IMR-90 (cell line): Measurements from ENCODE around the gene CREBL2. TPM values are rescaled to one million over a fixed set of nuclear protein-coding genes. Genes with fewer than 3 reads are reported as not detected.

Experiments
- ATAC-seq: fragments of 200-7000 bp; cut with Tn5 transposase; 2 replicates; pipeline ENCODE4 v1.9.1; 2020; ENCODE audit warnings: low read depth, mild to moderate bottlenecking, moderate library complexity
- BruUV-seq: library from RNA; stranded (reverse); fragments of 400-500 nt; replicated peaks from 2 replicates; lab custom pipeline; 2021; lab: Mats Ljungman, UMichigan
- CTCF ChIA-PET: fragments of 300-600 bp; formaldehyde crosslinking; extraction: SDS; loops from one replicate; lab custom pipeline; 2021; ENCODE audit warnings: antibody characterized with exemption; lab: Yijun Ruan, JAX
- POLR2A ChIA-PET: fragments of 300-600 bp; sonication (Branson Sonifier 250); formaldehyde crosslinking; loops from one replicate; lab custom pipeline; 2022; ENCODE audit warnings: antibody characterized with exemption; ENCODE audit not compliant: unreplicated experiment; lab: Charles Lee
- DNase-seq: peaks from one replicate; pipeline ENCODE4 v3.0.0; 2013
- H2AFZ ChIP-seq: replicated peaks from 2 replicates; pipeline ENCODE3; 2013; ENCODE audit warnings: low read length, mild to moderate bottlenecking; ENCODE audit not compliant: poor library complexity
- H2AK5ac ChIP-seq: 2 replicates; pipeline ENCODE4 v1.6.1; 2013; ENCODE audit warnings: low read depth, low read length, inconsistent platforms
- H2AK9ac ChIP-seq: replicated peaks from 2 replicates; pipeline ENCODE3; 2013; ENCODE audit warnings: mild to moderate bottlenecking, low read depth, low read length, moderate library complexity; ENCODE audit not compliant: poor library complexity
- H2BK120ac ChIP-seq: 2 replicates; pipeline ENCODE4 v1.6.1; 2013; ENCODE audit warnings: low read depth, low read length, inconsistent platforms
- H2BK15ac ChIP-seq: 3 replicates; pipeline ENCODE4 v1.6.1; 2013; ENCODE audit warnings: low read depth, low read length, inconsistent platforms
- H2BK20ac ChIP-seq: 2 replicates; pipeline ENCODE4 v1.6.1; 2013; ENCODE audit warnings: low read depth, mild to moderate bottlenecking, inconsistent platforms, low read length, moderate library complexity
- H2BK5ac ChIP-seq: 2 replicates; pipeline ENCODE4 v1.6.1; 2013; ENCODE audit warnings: mild to moderate bottlenecking, low read depth, low read length, inconsistent platforms; ENCODE audit not compliant: poor library complexity, severe bottlenecking
- H3K14ac ChIP-seq: replicated peaks from 2 replicates; pipeline ENCODE4 v1.6.1; 2013; ENCODE audit warnings: low read depth, low read length, inconsistent platforms
- H3K18ac ChIP-seq: 2 replicates; pipeline ENCODE4 v1.6.1; 2013; ENCODE audit warnings: low read depth, low read length, control low read depth
- H3K23ac ChIP-seq: 2 replicates; pipeline ENCODE4 v1.6.1; 2013; ENCODE audit warnings: low read depth, low read length, inconsistent platforms
- H3K27ac ChIP-seq: 2 replicates; pipeline ENCODE4 v1.5.1; 2013; ENCODE audit warnings: mild to moderate bottlenecking, control low read depth, low read length; ENCODE audit not compliant: insufficient read depth
- H3K27me3 ChIP-seq: 2 replicates; pipeline ENCODE4 v1.6.1; 2013; ENCODE audit warnings: low read length; ENCODE audit not compliant: control insufficient read depth, insufficient read depth
- H3K36me3 ChIP-seq: 2 replicates; pipeline ENCODE4 v1.6.1; 2013; ENCODE audit warnings: low read length, mixed read lengths; ENCODE audit not compliant: control insufficient read depth, insufficient read depth
- H3K4ac ChIP-seq: 2 replicates; pipeline ENCODE4 v1.6.1; 2013; ENCODE audit warnings: low read depth, low read length, inconsistent platforms
- H3K4me1 ChIP-seq: 2 replicates; pipeline ENCODE4 v1.6.1; 2013; ENCODE audit warnings: low read length, mixed read lengths; ENCODE audit not compliant: control insufficient read depth, insufficient read depth
- H3K4me2 ChIP-seq: 2 replicates; pipeline ENCODE4 v1.6.1; 2013; ENCODE audit warnings: low read depth, mild to moderate bottlenecking, control low read depth, low read length, moderate library complexity
- H3K4me3 ChIP-seq: 2 replicates; pipeline ENCODE4 v1.5.1; 2013; ENCODE audit warnings: low read depth, mild to moderate bottlenecking, control low read depth, low read length, moderate library complexity; ENCODE audit not compliant: insufficient read depth
- H3K56ac ChIP-seq: 2 replicates; pipeline ENCODE4 v1.6.1; 2013; ENCODE audit warnings: low read length, inconsistent platforms; ENCODE audit not compliant: insufficient read depth; ENCODE audit errors: extremely low read depth
- H3K79me1 ChIP-seq, 2 experiments: 2 replicates each; pipeline ENCODE4 v1.6.1; 2013; ENCODE audit warnings: low read length in 2 of 2, inconsistent platforms in 1 of 2, low read depth in 1 of 2
- H3K9ac ChIP-seq: 2 replicates; pipeline ENCODE4 v1.6.1; 2013; ENCODE audit warnings: low read depth, low read length, control low read depth
- H3K9me1 ChIP-seq: 2 replicates; pipeline ENCODE4 v1.6.1; 2013; ENCODE audit warnings: low read length, inconsistent platforms; ENCODE audit not compliant: insufficient read depth
- H3K9me3 ChIP-seq: 2 replicates; pipeline ENCODE4 v1.6.1; 2013; ENCODE audit warnings: low read length; ENCODE audit not compliant: control insufficient read depth, insufficient read depth
- H4K20me1 ChIP-seq: 2 replicates; pipeline ENCODE4 v1.6.1; 2013; ENCODE audit warnings: low read length, inconsistent platforms; ENCODE audit not compliant: insufficient read depth
- H4K5ac ChIP-seq: 2 replicates; pipeline ENCODE4 v1.6.1; 2013; ENCODE audit warnings: mild to moderate bottlenecking, low read depth, low read length, control low read depth
- H4K8ac ChIP-seq, 2 experiments: 2 replicates each; pipeline ENCODE4 v1.6.1; 2013; ENCODE audit warnings: low read depth in 2 of 2, low read length in 2 of 2, control low read depth in 1 of 2, inconsistent platforms in 1 of 2
- H4K91ac ChIP-seq: 2 replicates; pipeline ENCODE4 v1.6.1; 2013; ENCODE audit warnings: low read depth, low read length, inconsistent platforms; ENCODE audit not compliant: insufficient read depth
- BHLHE40 ChIP-seq: fragments of 150-350 bp; IDR thresholded peaks from 2 replicates; pipeline ENCODE4 v1.6.1; 2016; ENCODE audit warnings: mild to moderate bottlenecking, low read depth, low read length
- CEBPB ChIP-seq: IDR thresholded peaks from 2 replicates; pipeline ENCODE4 v1.6.1; 2012; ENCODE audit warnings: low read depth, low read length, improper control_type of control experiment
- CHD1 ChIP-seq: IDR thresholded peaks from 2 replicates; pipeline ENCODE4 v1.6.1; 2012; ENCODE audit warnings: low read depth, low read length, improper control_type of control experiment
- FOS ChIP-seq: fragments of 150-350 bp; IDR thresholded peaks from 2 replicates; pipeline ENCODE4 v1.6.1; 2016; ENCODE audit warnings: low read depth, low read length
- MAFK ChIP-seq: IDR thresholded peaks from 2 replicates; pipeline ENCODE4 v1.6.1; 2012; ENCODE audit warnings: low read depth, low read length, improper control_type of control experiment
- MAZ ChIP-seq: IDR thresholded peaks from 2 replicates; pipeline ENCODE4 v1.6.1; 2012; ENCODE audit warnings: low read depth, mild to moderate bottlenecking, low read length, improper control_type of control experiment, moderate library complexity, borderline replicate concordance
- MXI1 ChIP-seq: IDR thresholded peaks from 2 replicates; pipeline ENCODE4 v1.6.1; 2012; ENCODE audit warnings: low read depth, mild to moderate bottlenecking, low read length, moderate library complexity, borderline replicate concordance
- NFE2L2 ChIP-seq: fragments of 150-350 bp; IDR thresholded peaks from 2 replicates; pipeline ENCODE4 v1.6.1; 2016; ENCODE audit warnings: low read depth, mild to moderate bottlenecking, low read length
- POLR2A ChIP-seq: IDR thresholded peaks from 2 replicates; pipeline ENCODE4 v1.6.1; 2012; ENCODE audit warnings: mild to moderate bottlenecking, low read depth, low read length
- RAD21 ChIP-seq: IDR thresholded peaks from 2 replicates; pipeline ENCODE4 v1.6.1; 2012; ENCODE audit warnings: low read length, improper control_type of control experiment
- RCOR1 ChIP-seq: IDR thresholded peaks from 2 replicates; pipeline ENCODE4 v1.6.1; 2012; ENCODE audit warnings: mild to moderate bottlenecking, low read length, improper control_type of control experiment; ENCODE audit not compliant: insufficient replicate concordance
- SMC3 ChIP-seq: fragments of 150-350 bp; IDR thresholded peaks from 2 replicates; pipeline ENCODE4 v1.6.1; 2016; ENCODE audit warnings: low read depth, mild to moderate bottlenecking, antibody characterized with exemption, low read length, moderate library complexity
- WGBS, 2 experiments: methylation state at CpG; one replicate each; pipeline versions ENCODE4 v1.1.5 to v1.1.7; 2013; ENCODE audit warnings: missing lambda C conversion rate in 2 of 2; ENCODE audit not compliant: insufficient read length in 1 of 2; ENCODE audit errors: extremely low coverage in 2 of 2; 5-methylcytosine and 5-hydroxymethylcytosine counted together
- dilution Hi-C: fragments of 300-500 bp; cut with HindIII; formaldehyde crosslinking; loops from one replicate; pipeline ENCODE4 v1.14.3; 2018; ENCODE audit warnings: low sequenced_read_pairs; ENCODE audit not compliant: unreplicated experiment
- in situ Hi-C: fragments of 300-500 bp; cut with MboI; formaldehyde crosslinking; loops from 3 replicates; pipeline ENCODE4 v1.14.3; 2019; ENCODE audit warnings: low sequenced_read_pairs, inconsistent platforms, mixed read lengths
- intact Hi-C: fragments of 100-400 bp; cut with micrococcal nuclease; formaldehyde crosslinking; loops from 2 replicates; pipeline ENCODE4 v1.10.0; 2022
- polyA plus RNA-seq, 3 experiments: library from polyadenylated mRNA; depleted of rRNA; stranded (reverse); fragments of >200 nt; gene quantifications; 2 replicates each; pipeline ENCODE4 v1.2.3, GENCODE V29; 2012; ENCODE audit warnings: low replicate concordance in 1 of 3
- total RNA-seq: library from RNA; depleted of rRNA; stranded (reverse); fragments of >200 nt; gene quantifications from 2 replicates; pipeline ENCODE4 v1.2.3, GENCODE V29; 2012
- TF ChIP-seq, protein P1 (sequence below): conservative IDR thresholded peaks from 2 replicates; pipeline ENCODE4 v1.5.1; 2012; ENCODE audit warnings: mild to moderate bottlenecking, low read depth, low read length, improper control_type of control experiment
- TF ChIP-seq, protein P2 (sequence below): fragments of 150-350 bp; IDR thresholded peaks from 2 replicates; pipeline ENCODE4 v1.6.1; 2016; ENCODE audit warnings: low read depth, mild to moderate bottlenecking, low read length, moderate library complexity, borderline replicate concordance

The CREBL2 gene
- total and polyA plus RNA-seq, 2 of the 4 experiments (the other 2 are of a cell fraction): 11.5 to 19.0 TPM

DNA sequence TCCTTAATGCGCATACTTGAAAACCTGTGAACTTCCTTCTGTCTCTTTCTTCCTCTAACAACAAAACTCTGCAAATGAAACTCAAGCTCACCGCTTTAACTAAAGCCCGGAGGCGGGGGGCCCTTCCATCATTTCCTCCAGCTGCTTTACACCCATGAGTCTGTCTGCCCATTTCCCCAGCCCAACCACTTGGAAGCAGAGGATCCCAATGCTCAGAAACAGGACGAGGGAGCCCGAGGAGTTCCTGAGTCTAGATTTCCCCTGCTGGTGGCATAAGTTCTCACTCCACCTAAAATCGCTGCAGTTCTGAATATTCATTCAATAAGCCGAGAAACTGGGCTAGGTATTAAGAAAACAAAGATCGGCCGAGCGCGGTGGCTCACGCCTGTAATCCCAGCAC lies 53.5 kb downstream of the CREBL2 start:
- no peaks in the 10 kb centered on the region for H4K20me1 ChIP-seq
- H3K18ac ChIP-seq: no peak overlapping the region
- no peaks in the 10 kb centered on the region for H3K36me3 ChIP-seq
- no peaks in the 10 kb centered on the region for H3K4me1 ChIP-seq
- TF ChIP-seq RAD21: no peak
- TF ChIP-seq, protein P1, sequence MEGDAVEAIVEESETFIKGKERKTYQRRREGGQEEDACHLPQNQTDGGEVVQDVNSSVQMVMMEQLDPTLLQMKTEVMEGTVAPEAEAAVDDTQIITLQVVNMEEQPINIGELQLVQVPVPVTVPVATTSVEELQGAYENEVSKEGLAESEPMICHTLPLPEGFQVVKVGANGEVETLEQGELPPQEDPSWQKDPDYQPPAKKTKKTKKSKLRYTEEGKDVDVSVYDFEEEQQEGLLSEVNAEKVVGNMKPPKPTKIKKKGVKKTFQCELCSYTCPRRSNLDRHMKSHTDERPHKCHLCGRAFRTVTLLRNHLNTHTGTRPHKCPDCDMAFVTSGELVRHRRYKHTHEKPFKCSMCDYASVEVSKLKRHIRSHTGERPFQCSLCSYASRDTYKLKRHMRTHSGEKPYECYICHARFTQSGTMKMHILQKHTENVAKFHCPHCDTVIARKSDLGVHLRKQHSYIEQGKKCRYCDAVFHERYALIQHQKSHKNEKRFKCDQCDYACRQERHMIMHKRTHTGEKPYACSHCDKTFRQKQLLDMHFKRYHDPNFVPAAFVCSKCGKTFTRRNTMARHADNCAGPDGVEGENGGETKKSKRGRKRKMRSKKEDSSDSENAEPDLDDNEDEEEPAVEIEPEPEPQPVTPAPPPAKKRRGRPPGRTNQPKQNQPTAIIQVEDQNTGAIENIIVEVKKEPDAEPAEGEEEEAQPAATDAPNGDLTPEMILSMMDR: no peak
- no peak for TF ChIP-seq CEBPB
- no peak for TF ChIP-seq SMC3
- TF ChIP-seq CHD1: no peak
- no peak for TF ChIP-seq NFE2L2
- no peak for TF ChIP-seq POLR2A
- TF ChIP-seq MAFK: no peak
- no peak for TF ChIP-seq MXI1
- TF ChIP-seq MAZ: no peak
- no peak for TF ChIP-seq FOS
- TF ChIP-seq RCOR1: no peak
- TF ChIP-seq, protein P2, sequence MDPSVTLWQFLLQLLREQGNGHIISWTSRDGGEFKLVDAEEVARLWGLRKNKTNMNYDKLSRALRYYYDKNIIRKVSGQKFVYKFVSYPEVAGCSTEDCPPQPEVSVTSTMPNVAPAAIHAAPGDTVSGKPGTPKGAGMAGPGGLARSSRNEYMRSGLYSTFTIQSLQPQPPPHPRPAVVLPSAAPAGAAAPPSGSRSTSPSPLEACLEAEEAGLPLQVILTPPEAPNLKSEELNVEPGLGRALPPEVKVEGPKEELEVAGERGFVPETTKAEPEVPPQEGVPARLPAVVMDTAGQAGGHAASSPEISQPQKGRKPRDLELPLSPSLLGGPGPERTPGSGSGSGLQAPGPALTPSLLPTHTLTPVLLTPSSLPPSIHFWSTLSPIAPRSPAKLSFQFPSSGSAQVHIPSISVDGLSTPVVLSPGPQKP: no peak
- TF ChIP-seq BHLHE40: no peak
- no peak overlapping the region for H3K4me3 ChIP-seq
- no TSS peak for BruUV-seq
- H2BK20ac ChIP-seq: no peak overlapping the region
- H3K4ac ChIP-seq: no peak overlapping the region
- no peak overlapping the region for H3K4me2 ChIP-seq
- no peak overlapping the region for H2AFZ ChIP-seq
- H3K9me1 ChIP-seq: 0 out of 2 replicates have a peak, but pooled peaks cover 6% of the 10 kb centered on the region
- intact Hi-C loops: no loop called here
- H2AK9ac ChIP-seq: no peak overlapping the region
- H2BK120ac ChIP-seq: no peak overlapping the region
- no peak for DNase-seq
- H3K56ac ChIP-seq: no peak overlapping the region
- H3K23ac ChIP-seq: no peak overlapping the region
- H4K8ac ChIP-seq: no peak overlapping the region
- no peak overlapping the region for H4K91ac ChIP-seq
- no peak overlapping the region for H3K27ac ChIP-seq
- no peak overlapping the region for H3K14ac ChIP-seq
- no peaks in the 10 kb centered on the region for H3K9me3 ChIP-seq
- no peak overlapping the region for H2AK5ac ChIP-seq
- in situ Hi-C loops: no loop called here
- H4K5ac ChIP-seq: no peak overlapping the region
- peaks cover 2% of the 10 kb centered on the region; the same call in 1 of the 2 replicates for H3K27me3 ChIP-seq
- H3K9ac ChIP-seq: no peak overlapping the region
- CTCF ChIA-PET: no interaction called here
- dilution Hi-C loops: no loop called here
- ATAC-seq: no peak
- 80% methylated on average over 5 of the region's 13 CpGs; no CpG with 5 or more reads in 1 of the 2 experiments for WGBS, 2 experiments
- POLR2A ChIA-PET: no interaction called here
- no peak overlapping the region for H2BK15ac ChIP-seq
- H2BK5ac ChIP-seq: no peak overlapping the region
- no peaks in the 10 kb centered on the region; a peak in 1 of 4 replicates for H3K79me1 ChIP-seq
